Endothelial cell of umbilical vein (primary cell): ENCODE data around the gene HOXA13.
A peak's percentile ranks its signal among the peaks of the same experiment; 100 is the strongest.

Experiments
- CTCF ChIP-seq, 2 donors: IDR thresholded peaks; 1 replicate in 1 of 2; 2 replicates in 1 of 2; pipeline ENCODE4 v1.5.1; 2011; ENCODE audit warnings: low read length in 2 of 2, mild to moderate bottlenecking in 2 of 2, moderate library complexity in 2 of 2, control low read depth in 1 of 2, inconsistent platforms in 1 of 2, low read depth in 1 of 2; ENCODE audit not compliant: insufficient read depth in 1 of 2; ENCODE audit errors: extremely low read depth in 1 of 2
- MAX ChIP-seq: IDR thresholded peaks from 2 replicates; pipeline ENCODE4 v1.6.1; 2011; ENCODE audit not compliant: insufficient read depth, insufficient read length
- MYC ChIP-seq: IDR thresholded peaks from one replicate; pipeline ENCODE4 v1.6.1; 2011; ENCODE audit warnings: mild to moderate bottlenecking, low read depth, low read length
- POLR2A ChIP-seq: IDR thresholded peaks from 2 replicates; pipeline ENCODE4 v1.6.1; 2012; ENCODE audit warnings: low read depth, mild to moderate bottlenecking, control low read depth, low read length

- no peak for TF ChIP-seq MAX
- no peak for TF ChIP-seq POLR2A
- no peak for TF ChIP-seq MYC
- TF ChIP-seq CTCF (IDR thresholded peaks at IDR 0.05; ENCODE audit: extremely low read depth in 1 of 2, insufficient read depth in 1 of 2, low read depth in 1 of 2, low read length in 2 of 2), result peak; percentile 56 to 82
Observed at GRCh38 chr7:27210441-27211083, 10.7 kb upstream of the HOXA13 start.
